NCI-H2029 treated with DMSO at 0.1 percent for 48 hours (cell line): ENCODE measurements around the gene INAFM2.
A peak's percentile ranks its signal among the peaks of the same experiment; 100 is the strongest.

Source experiments
- DNase-seq: peaks from one replicate; lab custom pipeline; 2025; lab: John Stamatoyannopoulos, UW

INAFM2 gene

DNA sequence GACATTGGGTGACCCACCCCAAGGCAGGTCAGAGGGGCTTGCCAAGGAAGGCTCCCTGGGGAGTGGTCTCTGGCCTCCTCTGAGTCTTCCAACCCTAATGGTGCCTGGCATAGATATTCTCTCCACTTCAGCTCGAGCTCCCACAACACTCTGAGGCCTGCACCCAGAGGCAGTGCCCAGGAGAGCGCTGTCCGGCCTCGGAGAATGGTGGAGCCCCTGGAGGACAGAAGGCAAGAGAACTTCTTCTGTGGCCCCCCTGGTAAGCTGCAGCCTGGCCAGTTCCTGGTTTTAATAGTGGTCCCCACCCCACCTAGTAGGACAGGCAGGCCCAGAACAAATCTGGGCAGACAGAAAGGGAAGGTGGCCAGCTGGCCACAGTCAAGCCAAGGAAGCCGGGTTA lies 41.5 kb downstream of the INAFM2 start:
- no peak for DNase-seq

DNA sequence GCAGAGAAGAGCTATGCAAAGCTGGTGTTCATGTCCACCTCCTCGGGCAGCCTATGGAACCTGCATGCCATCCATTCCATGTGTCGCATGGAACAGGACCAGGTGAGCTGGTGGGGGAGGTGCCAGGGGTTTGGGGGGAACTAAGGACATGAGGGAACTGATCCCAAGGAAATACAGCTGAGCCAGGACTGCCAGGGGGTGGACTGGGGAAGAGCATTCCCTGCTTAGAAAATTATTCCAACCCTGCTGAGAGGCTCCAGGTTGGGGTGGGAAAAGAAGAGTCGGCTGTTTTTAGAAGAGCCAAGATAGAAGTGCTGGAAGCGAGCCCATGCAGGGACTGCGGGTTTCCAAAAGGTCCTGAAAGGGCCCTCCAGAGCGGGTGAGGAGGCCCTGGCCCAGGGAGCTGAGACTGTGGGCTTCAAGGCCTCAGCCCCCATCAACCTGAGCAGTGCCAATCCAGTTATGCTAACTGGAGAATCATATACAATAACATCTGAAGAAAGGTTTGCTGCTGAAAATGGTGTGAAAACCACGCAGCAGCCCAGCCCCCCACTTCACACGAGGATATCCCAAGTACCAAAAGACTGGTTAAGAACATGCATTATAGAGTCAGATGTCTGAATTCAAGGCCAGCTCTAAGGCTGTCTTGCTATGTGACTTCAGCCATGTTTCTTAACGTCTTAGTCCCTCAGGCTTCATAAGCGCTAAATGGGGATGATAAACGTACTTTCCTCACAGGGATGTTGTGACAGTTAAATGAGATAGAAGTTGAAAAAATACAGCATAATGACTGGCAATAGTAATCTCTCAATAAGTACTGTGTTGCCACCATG lies 42.3 kb downstream of the INAFM2 start:
- no peak for DNase-seq

DNA sequence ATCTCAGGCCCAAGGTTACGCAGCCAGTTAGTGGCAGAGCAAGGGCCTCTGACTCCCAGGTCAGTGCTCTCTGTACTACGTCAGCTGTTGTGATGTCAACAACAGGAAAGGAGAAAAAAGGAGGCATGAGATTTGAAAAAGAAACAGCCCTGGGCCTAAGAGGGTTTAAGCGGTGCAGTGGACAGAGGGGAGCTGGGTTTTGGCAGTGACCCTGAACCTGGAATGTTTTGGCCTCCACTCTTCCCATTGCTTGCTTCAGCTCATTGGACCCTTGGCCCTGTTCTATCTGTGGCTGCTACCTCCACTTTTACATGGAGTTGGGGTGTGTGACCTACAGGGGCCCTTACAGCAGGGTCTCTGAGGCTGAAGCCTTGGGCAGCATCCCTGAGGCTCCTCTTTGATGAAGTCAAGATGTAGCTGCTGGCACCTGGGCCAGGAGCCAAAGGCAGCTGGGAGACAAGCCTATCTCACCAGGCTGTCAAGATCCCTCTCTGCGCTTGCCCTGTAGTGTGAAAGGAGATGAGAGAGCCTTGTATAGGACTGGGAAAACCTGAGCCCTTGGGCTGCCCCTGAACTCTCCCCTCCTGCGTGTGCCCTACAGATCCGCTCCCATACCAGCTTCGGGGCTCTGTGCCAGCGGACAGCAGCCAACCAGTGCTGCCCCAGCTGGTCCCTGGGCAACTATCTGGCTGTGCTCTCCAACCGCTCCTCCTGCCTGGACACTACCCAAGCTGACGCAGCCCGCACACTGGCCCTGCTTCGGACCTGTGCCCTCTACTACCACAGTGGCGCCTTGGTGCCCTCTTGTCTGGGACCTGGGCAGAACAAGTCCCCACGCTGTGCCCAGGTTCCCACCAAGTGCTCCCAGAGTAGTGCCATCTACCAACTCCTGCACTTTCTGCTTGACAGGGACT lies 43.2 kb downstream of the INAFM2 start:
- no peak for DNase-seq

DNA sequence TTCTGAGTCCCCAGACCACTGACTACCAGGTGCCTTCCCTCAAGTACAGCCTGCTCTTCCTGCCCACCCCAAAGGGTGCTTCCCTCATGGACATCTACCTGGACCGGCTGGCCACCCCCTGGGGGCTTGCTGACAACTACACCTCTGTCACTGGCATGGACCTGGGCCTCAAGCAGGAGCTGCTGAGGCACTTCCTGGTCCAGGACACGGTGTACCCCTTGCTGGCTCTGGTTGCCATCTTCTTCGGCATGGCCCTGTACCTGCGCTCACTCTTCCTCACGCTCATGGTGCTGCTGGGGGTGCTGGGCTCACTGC lies 43.8 kb downstream of the INAFM2 start:
- no peak for DNase-seq

DNA sequence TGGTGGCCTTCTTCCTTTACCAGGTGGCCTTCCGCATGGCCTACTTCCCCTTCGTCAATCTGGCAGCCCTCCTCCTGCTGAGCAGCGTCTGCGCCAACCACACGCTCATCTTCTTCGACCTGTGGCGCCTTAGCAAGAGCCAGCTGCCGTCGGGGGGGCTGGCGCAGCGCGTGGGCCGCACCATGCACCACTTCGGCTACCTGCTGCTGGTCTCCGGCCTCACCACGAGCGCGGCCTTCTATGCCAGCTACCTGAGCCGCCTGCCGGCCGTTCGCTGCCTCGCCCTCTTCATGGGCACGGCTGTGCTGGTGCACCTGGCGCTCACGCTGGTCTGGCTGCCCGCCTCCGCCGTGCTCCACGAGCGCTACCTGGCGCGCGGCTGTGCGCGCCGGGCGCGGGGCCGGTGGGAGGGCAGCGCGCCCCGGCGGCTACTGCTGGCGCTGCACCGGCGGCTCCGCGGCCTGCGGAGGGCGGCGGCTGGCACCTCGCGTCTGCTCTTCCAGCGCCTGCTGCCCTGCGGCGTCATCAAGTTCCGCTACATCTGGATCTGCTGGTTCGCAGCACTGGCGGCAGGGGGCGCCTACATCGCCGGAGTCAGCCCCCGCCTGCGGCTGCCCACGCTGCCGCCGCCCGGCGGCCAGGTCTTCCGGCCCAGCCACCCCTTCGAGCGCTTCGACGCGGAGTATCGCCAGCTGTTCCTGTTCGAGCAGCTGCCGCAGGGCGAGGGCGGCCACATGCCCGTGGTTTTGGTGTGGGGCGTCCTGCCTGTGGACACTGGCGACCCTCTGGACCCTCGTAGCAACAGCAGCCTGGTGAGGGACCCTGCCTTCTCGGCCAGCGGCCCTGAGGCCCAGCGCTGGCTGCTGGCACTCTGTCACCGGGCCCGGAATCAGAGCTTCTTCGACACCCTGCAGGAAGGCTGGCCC lies 44.5 kb downstream of the INAFM2 start:
- peak; percentile 55 for DNase-seq

DNA sequence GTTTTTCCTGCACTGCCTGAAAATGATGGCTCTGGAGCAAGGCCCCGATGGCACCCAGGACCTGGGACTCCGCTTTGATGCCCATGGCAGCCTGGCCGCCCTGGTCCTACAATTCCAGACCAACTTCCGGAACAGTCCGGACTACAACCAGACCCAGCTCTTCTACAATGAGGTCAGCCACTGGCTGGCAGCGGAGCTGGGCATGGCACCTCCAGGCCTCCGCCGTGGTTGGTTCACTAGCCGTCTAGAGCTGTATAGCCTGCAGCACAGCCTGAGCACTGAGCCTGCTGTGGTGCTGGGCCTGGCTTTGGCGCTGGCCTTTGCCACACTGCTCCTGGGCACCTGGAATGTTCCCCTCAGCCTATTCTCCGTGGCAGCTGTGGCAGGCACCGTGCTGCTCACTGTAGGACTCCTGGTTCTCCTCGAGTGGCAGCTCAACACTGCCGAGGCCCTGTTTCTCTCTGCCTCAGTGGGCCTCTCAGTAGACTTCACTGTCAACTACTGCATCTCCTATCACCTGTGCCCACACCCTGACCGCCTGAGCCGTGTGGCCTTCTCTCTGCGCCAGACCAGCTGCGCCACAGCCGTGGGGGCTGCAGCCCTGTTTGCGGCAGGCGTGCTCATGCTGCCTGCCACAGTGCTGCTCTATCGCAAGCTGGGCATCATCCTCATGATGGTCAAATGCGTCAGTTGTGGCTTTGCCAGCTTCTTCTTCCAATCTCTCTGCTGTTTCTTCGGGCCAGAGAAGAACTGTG lies 45.4 kb downstream of the INAFM2 start:
- DNase-seq: no peak

DNA sequence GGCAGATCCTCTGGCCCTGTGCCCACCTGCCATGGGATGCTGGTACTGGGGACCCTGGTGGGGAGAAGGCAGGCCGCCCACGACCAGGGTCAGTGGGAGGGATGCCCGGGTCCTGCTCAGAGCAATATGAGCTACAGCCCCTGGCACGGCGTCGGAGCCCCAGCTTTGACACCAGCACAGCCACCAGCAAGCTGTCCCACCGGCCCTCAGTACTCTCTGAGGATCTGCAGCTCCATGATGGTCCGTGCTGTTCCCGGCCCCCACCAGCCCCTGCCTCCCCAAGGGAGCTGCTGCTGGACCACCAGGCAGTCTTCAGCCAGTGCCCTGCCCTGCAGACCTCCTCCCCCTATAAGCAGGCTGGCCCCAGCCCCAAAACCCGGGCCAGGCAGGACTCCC lies 46.0 kb downstream of the INAFM2 start:
- no peak for DNase-seq

DNA sequence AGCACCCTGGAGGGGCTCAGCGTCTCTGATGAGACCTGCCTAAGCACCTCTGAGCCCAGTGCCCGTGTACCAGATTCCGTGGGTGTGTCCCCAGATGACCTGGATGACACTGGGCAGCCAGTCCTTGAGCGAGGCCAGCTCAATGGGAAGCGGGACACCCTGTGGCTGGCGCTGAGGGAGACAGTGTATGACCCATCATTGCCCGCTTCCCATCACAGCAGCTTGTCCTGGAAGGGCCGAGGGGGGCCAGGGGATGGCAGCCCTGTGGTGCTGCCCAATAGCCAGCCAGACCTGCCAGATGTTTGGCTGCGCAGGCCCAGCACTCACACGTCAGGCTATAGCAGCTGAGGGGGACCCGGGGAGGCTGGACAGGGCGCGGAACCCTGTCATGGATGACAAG lies 46.5 kb downstream of the INAFM2 start:
- no peak for DNase-seq

DNA sequence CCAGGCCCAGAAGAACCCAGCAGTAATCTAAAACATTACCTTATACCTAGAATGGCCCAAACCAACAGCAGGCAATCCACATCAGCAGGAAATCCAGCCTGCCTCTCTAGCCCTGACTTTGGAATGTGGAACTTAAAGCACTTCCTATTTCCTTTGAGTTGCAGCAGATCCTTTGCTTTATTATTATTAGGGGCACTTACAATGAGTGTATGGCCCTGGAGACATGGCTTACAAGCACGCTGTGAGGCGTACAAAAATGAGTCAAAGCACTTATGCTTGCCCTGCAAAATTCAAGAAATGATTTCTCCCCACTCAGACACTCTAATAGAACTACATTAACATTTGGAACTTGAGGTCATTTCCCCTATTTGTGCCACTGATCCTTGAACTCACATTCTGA lies 49.5 kb downstream of the INAFM2 start:
- no peak for DNase-seq
